GM12878 (cell line): ENCODE measurements around the gene TNP1. TPM values are rescaled to one million over a fixed set of nuclear protein-coding genes. Genes with fewer than 3 reads are reported as not detected.

Source experiments
- CBX3 ChIP-seq: fragments of 200-600 bp; sonication (generic); IDR thresholded peaks from 2 replicates; pipeline ENCODE4 v1.6.1; 2016; ENCODE audit warnings: low read depth, borderline replicate concordance
- CEBPB ChIP-seq, 2 experiments: fragments of 150-350 bp in 1 of 2; IDR thresholded peaks; 2 replicates each; pipeline ENCODE4 v1.6.1; 2012 to 2014; ENCODE audit warnings: low read depth in 2 of 2, low read length in 2 of 2, borderline replicate concordance in 1 of 2, inconsistent platforms in 1 of 2
- CHD2 ChIP-seq: IDR thresholded peaks from 2 replicates; pipeline ENCODE4 v1.6.1; 2011; ENCODE audit warnings: low read depth, low read length, improper control_type of control experiment, borderline replicate concordance
- CREM ChIP-seq: IDR thresholded peaks from 2 replicates; pipeline ENCODE4 v1.6.1; 2014; ENCODE audit warnings: antibody characterized with exemption, low read depth
- ETV6 ChIP-seq, 2 experiments: fragments of 450-650 bp in 1 of 2; IDR thresholded peaks in 1 of 2; conservative IDR thresholded peaks in 1 of 2; 2 replicates each; pipeline ENCODE4 v1.6.1; 2014; ENCODE audit warnings: antibody characterized with exemption in 1 of 2, borderline replicate concordance in 1 of 2, low read depth in 1 of 2, mild to moderate bottlenecking in 1 of 2, moderate library complexity in 1 of 2
- GABPA ChIP-seq: IDR thresholded peaks from 2 replicates; pipeline ENCODE4 v1.6.1; 2014; ENCODE audit warnings: antibody characterized with exemption, low read depth, mild to moderate bottlenecking, inconsistent platforms
- HDAC2 ChIP-seq: fragments of 200-600 bp; sonication (generic); IDR thresholded peaks from 2 replicates; pipeline ENCODE4 v1.6.1; 2017
- IRF3 ChIP-seq: fragments of 450-650 bp; IDR thresholded peaks from 2 replicates; pipeline ENCODE4 v1.6.1; 2014; ENCODE audit warnings: mild to moderate bottlenecking
- PAX5 ChIP-seq: IDR thresholded peaks from 2 replicates; pipeline ENCODE4 v1.6.1; 2011; ENCODE audit warnings: low read depth, low read length, borderline replicate concordance
- POU2F2 ChIP-seq: IDR thresholded peaks from 3 replicates; pipeline ENCODE4 v1.6.1; 2011; ENCODE audit warnings: low read depth, mild to moderate bottlenecking, low read length, borderline replicate concordance
- PRDM15 ChIP-seq: fragments of 450-650 bp; formaldehyde crosslinking; IDR thresholded peaks from 2 replicates; pipeline ENCODE4 v1.4.0; 2020; ENCODE audit warnings: mild to moderate bottlenecking, moderate library complexity
- SREBF1 ChIP-seq: IDR thresholded peaks from 2 replicates; pipeline ENCODE4 v1.6.1; 2012; ENCODE audit warnings: mild to moderate bottlenecking, low read length
- ZNF207 ChIP-seq: fragments of 450-650 bp; IDR thresholded peaks from 2 replicates; pipeline ENCODE4 v1.6.1; 2014; ENCODE audit warnings: antibody characterized with exemption, mild to moderate bottlenecking, borderline replicate concordance
- polyA plus RNA-seq, 11 experiments: library from polyadenylated mRNA; depleted of rRNA in 4 of 11; unstranded in 6 of 11; stranded (reverse) in 5 of 11; fragments of >200 nt; fragmentation: Nextera tagmentation in 4 of 11; fragmentation: Illumina TruSeq in 1 of 11; extraction: Ambion mirVana in 4 of 11; extraction: Trizol in 1 of 11; gene quantifications; 1 replicate in 1 of 11; 2 replicates in 10 of 11; pipeline versions ENCODE4 v1.2.1 to v1.2.3, GENCODE V29; 2011 to 2016; ENCODE audit warnings: inconsistent platforms in 2 of 11, missing spikeins in 2 of 11, low read depth in 1 of 11
- total RNA-seq, 4 experiments: library from RNA; depleted of rRNA in 3 of 4; stranded (reverse); fragments of >200 nt in 3 of 4; fragmentation: Illumina TruSeq in 1 of 4; extraction: Trizol in 1 of 4; gene quantifications; 2 replicates each; pipeline versions ENCODE4 v1.2.1 to v1.2.3, GENCODE V29; 2013 to 2021

TNP1 gene
- total and polyA plus RNA-seq, 10 of the 15 experiments (the other 5 are each of a cell fraction or from before 2014, with no cell fraction given), result not detected

- TF ChIP-seq GABPA (no peak), CREM (no peak), CHD2 (no peak), SREBF1 (no peak), PRDM15 (CRISPR knock-in tag) (no peak), ZNF207 (no peak), PAX5 (no peak), POU2F2 (no peak), IRF3 (no peak), HDAC2 (no peak), ETV6 (conservative IDR thresholded peaks at IDR 0.05 in 1 of 2, IDR thresholded peaks at IDR 0.05 in 1 of 2; ENCODE audit: borderline replicate concordance in 1 of 2, low read depth in 1 of 2) (no peak), CBX3 (no peak), CEBPB (IDR thresholded peaks at IDR 0.05; ENCODE audit: borderline replicate concordance in 1 of 2, low read depth in 2 of 2, low read length in 2 of 2) (no peak)
- TF ChIP-seq, all 136 proteins: peak for 0
These were observed 44.7 kb upstream of the TNP1 start (continued) for GRCh38 chr2:216904554-216904953.
